RPMI8226 (cell line): ENCODE measurements around the gene KRT1.
A peak's percentile ranks its signal among the peaks of the same experiment; 100 is the strongest.
"Not testable (repeated sequence)": the region's sequence is repeated elsewhere in the genome, so short reads cannot be mapped to it uniquely, and the experiment has no call there.

Experiments used
- DNase-seq: peaks from one replicate; pipeline ENCODE4 v3.0.0-alpha.2; 2015

The KRT1 gene

DNA sequence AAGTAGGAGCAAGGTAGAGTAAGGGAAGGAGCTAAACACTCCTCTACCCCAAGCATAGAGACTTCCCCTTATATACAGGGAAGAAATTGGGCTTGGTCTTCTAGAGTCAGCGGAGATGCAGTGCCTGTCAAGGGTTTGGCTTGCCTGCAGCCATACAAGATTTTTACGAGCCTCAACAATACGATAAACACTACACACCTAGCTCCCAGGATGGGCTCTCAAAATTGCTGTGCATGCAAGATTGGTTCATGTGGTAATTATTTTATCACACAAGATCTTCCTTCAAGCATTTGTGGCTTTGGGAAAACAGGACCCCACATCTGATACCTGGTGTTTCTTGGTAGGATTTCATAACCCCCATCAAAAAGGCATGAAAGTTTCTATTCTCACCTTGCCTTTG is at the start of gene KRT1:
Gene KRT1, minus strand, starts transcription at position 45 of the 400 bp plus-strand sequence. CDS start 59 bp downstream, outside the sequence.
- no peak for DNase-seq

DNA sequence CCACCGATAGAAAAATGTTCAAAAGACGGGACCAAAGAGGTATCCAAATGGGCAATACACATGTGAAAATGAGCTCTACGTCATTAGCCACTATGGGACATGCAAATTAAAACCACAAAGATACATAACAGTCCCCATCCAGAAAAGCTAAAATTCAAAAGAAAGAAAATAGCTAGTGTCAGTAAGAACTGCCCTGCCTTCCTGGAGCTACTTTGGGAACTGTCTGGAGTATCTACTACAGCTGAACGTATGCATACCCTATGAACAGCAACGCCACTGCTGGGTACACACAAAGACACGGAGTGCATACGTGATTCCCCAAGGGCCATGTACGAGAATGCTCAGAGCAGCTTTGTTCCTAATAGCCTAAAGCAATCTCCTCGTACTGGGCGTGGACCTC is 48.9 kb upstream of the KRT1 start:
- no peak for DNase-seq

DNA sequence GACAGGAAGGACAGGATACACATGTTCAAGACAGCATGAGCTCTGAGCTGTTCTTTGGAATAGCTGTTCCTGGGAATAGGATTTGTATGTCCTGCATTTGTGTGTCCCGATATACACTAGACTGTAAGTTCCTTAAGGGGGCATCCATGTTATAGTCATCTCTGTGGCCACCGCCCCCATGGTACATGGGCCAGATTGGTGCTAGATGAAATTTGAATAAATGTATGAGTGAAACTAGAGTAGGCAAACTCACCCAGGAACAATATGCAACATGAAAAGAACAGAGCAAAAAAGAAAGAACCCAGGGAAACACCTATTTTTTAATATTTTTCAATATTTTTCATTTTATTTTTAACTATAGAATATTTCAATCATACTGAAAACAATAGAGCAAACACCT is 48.2 kb upstream of the KRT1 start:
- DNase-seq = no peak

DNA sequence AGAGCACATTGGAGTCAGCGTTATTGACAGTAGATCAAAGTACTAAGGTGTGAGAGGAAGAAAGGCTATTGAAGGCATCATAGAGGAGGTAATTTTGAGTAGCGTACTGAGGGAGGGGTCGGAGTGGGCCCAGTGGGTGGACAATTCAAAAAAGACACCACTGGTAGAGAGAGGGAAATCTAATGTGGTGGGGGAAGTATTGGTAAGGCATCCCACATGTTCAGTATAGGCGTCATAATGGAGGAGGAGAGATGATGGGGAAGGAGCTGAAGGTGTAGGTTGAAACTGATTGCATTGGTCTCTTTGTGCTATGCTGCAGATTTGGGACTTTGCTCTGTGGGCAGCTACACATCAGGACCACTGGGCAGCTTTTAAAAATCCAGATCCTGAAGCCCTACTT is 46.8 kb upstream of the KRT1 start:
- no peak for DNase-seq

DNA sequence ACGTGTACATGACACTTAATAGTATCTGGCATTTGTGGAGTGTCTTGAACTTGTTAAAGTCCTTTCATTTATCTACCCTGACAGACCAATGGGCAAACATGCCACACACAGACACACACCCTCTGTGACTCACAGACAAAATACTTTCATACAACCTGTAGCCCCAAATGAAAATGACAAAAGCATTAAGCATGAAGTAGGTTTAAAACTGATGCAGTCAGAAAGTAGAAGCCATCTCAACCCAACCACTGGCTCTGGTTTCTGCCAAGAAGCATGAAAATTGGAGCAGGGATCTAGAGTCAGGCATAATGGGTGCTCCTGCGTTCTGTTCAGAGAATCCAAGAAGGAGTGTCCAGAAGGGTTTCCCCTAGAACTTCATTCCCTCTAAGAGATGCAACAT is 46.2 kb upstream of the KRT1 start:
- no peak for DNase-seq

DNA sequence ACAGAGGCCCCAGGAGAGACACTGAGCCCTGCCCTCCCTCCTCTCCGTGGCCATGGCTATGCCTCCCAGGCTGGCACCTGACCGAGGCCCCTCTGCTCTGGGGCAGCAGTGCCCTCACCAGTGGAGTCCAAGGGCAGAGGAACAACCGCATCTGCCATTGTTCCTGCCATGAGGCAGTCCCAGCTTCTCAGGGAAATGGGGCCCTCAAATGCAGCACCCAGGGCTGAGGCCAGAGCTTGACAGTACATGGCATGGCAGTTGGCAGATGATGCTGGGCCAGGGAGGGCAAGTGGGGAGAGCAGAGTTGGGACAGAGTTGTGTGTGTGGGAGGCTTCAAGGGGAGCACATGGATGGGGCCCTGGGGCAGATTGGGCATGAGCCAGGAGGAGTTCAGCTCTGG is 44.2 kb upstream of the KRT1 start:
- DNase-seq = no peak

DNA sequence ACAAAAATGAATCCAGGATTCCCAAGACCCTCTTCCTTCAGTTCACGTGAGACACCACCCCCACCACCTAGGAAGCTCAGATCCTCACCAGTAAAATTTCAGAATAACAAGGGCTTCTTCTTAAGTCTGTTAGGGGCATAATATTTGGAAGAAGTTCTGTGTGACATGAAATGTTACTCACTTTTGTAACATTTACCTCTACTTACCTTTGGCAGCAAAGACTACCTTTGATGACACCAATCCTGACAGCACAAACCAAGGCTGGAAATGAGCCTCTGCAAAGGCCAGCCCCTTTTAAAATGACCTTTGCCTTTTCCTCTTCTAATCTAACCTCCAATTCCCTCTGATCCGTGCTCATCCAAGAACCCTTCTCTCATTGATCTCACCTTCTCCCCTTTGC is 42.5 kb upstream of the KRT1 start:
- no peak for DNase-seq

DNA sequence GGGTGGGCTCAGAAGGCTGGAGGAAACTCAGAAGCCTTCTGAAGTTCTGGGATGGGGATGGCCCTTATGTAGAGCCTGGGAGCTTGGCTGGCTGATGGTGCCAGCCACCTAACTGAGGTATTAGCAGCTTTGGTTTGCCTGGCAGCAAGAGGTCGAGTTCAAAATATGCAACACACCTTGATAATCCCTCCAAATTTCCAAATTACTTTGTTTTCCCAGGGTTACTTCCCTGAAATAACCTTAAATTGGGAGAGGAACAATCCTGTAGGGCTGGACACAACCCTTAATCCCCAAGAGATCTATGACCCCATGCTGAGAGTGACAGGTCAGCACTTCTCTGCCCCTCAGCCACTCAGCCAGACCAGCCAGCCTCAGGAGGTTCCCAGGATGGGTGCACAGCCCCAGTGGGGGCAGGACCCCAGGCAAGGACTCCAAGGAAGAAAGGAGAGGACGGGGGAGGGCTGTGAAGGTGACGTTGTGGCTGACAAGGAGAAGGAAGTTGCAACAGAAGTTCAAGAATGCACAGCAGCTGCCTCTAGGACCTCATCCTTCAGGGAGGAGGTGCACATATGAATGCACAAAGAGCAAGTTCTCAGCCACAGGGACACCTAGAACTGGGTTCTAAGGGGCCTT is 41.7 kb upstream of the KRT1 start:
- no peak for DNase-seq

DNA sequence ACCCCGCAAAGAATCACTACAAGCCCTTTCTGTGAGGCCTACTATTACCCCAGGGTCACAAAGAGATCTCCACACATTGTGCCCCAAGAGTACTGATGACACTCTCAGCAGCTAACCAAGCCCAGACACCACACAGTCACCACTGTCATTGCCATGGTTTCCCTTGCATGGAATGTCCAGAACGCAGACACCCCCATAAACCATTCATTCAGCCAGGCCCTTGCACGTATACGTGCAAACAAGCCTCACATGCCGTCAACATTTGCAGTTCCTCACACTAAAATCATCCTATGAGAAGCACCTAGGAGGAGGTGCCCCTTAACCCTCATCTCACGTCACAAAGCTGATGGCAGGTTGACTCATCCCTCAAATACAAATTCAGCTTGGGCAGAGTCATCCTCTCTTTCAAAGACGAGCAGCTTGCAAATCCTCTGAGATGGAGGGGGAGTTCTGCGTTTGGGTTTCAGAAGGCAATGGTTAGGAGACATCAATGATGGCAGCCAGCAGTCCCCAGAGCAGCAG is 40.2 kb upstream of the KRT1 start:
- no peak for DNase-seq

DNA sequence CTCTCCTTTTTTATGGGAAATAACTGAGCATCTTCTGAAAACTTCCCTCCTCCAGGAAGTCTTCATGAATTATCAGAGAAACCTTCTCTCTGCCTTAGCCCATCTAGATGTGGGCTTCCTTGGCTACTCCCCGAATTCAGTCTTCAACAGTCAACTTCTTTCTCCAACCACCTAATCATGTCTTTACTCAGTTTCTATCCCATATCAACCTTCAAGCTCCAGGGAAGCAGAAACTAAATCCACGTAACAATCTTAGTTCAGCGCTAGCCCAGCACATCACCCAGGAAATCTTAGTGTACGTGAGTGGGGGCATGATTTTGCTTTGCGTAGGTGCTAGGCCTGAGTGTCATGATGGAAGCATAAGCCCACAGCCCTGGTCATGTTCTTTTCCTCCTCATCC is 35.9 kb upstream of the KRT1 start:
- DNase-seq = no peak

DNA sequence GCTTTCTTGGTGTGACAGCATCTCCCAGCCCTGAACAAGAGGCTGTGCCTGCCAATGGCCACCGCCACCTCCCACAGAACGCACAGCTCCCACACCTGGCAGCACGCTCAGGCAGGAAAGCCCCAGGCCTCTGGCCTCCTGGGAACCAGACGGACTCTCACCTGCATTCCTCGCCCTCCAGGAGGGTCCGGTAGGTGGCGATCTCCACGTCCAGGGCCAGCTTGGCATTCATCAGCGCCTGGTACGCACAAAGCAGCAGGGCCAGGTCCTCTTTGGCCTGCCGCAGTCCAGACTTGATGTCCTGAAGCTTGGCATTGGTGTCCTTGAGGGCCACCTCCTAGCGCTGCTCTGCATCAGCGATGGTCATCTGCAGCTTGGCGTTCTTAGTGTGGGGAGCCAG is 35.2 kb upstream of the KRT1 start:
- peak; percentile 68 for DNase-seq

DNA sequence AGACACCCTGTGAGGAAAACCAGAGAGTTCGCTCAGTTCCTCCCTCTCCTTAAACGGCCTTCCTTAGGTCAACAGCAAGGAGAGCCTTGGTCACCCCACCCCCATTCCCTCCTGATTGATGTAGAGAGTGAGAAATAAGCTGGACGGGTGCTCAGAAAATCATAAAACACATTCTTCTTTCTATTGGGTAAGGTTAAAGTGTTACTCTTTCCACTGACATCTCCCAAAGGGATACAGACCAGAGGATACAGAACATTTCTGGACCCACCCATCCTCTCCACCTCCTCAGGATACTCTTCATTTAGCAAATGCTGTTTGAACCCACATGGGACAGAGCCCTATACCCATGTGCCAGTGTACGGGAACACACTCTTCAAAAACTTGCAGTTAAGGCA is 34.7 kb upstream of the KRT1 start:
- DNase-seq = no peak

DNA sequence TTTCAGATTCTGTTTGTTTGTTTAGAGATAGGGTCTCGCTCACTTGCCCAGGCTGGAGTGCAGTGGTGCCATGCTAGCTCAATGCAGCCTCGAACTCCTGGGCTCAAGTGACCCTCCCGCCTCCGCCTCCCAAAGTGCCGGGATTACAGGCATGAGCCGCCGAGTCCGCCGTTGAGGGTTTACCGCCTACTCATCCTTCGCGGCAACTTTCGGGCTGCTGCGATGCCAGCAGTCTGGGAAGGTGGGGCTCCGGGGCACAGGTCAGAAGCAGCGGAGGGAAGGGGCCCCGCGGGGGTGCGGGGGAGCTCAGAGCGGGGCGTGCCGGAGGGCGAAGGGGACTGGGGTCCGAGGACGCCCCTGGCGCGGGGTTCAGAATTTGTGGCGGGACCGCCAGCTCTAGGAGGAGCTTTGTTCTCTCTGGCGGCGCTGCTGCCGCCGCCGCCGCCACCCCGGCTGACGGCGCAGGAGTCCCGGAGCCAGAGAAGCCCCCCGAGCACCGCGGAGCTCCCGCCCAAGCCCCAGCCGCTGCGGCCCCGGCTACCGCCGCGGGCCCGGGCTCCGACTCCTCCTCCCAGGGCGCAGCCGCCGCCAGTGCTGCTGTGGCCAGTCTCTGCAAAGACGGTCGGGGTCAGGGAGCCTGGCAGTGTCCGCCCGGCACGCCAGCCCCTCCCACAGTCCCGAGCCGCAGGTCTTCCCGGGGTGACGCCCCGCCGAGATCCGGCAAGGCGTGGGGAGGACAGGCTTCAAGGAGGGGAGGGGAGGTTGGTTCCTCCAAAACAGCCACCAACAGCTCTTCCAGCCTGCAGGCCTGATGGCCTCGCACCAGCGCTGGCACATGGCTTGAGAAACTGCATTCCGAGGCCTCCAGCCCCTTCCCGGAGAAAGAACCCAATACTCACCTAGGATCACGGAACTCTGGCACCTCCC is 34.0 kb upstream of the KRT1 start:
- no peak for DNase-seq

DNA sequence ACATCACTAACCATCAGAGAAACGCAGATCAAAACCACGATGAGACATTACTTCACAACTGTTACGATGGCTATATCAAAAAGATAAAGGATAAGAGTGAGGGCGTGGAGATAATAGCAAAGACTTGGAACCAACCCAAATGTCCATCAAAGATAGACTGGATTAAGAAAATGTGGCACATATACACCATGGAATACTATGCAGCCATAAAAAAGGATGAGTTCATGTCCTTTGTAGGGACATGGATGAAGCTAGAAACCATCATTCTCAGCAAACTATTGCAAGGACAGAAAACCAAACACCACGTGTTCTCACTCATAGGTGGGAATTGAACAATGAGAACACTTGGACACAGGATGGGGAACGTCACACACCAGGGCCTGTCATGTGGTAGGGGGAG is 31.9 kb upstream of the KRT1 start:
- not testable (repeated sequence) for DNase-seq

DNA sequence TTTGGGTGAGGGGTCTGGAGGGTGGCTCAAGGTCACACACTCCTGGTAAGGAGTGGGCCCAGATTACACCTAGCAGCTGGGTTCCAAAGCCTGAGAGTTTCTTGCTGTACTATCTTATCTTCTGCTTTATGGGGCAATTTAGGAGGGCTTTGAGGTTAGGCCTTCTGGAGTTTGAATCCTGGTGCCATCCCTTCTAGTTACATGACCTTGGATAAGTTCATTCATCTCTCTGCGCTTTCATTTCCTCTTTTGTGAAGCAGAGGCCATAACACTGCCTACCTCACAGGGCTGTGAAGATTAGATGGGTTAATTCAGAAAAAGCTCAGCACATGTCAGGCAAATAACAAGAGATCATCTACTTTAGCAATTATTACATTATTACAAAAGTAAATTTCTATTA is 30.5 kb upstream of the KRT1 start:
- peak; percentile 77 for DNase-seq

DNA sequence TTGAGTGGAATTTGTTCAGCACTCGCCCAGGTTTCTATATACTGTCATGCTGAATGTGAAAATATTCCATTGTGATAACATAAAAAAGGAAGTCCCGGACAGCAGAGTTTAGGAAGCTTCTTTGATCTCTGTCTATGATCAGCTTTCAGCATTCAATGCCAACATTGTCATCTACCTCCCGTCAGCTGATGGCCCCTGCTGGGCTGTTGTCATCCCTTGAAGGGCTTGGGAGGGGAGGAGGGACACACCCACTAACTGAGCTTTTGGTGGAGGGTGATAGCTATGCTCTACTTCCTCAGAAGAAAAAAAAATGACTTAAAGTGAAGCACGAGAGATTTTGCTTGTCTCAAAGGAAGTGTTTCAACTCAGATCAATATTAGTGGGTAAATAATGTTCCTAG is 27.8 kb upstream of the KRT1 start:
- no peak for DNase-seq

DNA sequence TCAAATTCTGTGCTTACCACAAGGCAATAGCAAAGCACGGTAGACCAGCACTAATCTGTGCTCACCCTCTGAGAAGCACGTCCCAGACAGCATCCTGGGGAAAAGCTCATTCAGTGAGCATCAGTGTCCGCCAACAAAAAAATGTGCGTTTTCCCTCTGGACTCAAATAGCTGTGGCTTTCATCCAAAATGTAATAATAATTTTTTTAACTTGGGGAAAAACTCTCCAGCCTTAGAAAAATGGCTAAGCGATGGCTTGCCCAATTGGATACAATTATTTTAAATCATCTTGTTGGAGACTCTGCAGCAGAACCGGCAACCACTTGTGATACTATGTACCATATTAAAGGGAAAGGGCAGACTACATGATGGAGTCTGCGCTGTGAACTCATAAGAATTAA is 24.3 kb upstream of the KRT1 start:
- no peak for DNase-seq

DNA sequence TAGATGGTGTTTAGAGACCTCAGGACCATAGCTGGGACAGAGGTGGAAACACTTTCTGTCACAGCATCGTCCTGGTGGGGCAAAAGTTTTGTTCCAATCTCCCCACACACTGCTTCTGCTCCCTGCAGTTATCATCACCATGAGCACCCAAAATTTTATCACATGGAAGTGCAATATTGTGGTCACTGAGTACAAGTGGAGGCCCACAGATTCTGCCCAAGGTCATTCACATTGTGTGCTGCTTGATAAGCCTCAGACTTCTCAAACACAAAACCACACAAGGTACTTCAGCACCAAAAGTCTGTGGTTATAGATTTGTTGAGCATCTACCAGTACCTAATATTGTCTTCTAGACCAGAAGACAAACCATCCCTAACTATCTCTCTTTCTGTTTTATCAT is 23.7 kb upstream of the KRT1 start:
- no peak for DNase-seq

DNA sequence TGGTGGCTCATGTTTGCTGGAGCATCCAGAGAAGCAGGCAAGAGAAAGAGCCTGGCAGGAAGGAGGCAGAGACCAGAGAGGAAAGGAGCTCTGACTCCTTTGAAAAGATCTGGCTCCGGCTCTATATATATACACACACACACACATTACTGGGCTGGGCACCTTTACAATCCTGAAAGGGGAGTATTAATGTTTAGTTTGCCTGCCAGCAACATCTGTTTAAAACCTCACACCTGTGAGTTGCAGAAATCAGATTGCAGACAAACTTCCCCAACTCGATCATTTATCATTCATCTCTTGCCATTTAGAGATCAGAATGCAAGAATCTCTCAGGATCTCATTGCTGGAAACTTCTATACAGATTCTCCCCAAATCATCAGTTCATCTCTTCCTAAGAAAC is 23.2 kb upstream of the KRT1 start, which contains the start of gene KRT77:
Gene KRT77, minus strand, starts transcription at position 101 of the 400 bp plus-strand sequence. Its CDS starts 90 bp downstream, at position 11.
- no peak for DNase-seq

DNA sequence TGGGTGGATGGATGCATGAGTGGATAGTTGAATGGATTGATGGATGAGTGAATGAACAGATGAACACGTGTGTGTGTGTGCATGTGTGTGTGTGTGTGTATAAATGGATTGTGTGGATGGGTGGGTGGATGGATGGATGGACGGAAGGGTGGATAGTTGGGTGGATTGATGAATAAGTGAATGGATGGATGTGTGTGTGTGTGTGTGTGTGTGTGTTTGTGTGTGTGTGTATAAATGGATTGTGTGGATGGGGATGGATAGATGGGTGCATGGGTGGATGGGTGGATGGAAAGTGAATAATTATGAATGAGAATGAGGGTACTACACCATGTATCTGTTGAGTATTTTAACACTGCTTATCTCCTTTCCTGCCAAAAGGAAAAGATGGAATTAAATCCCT is 22.1 kb upstream of the KRT1 start:
- no peak for DNase-seq

DNA sequence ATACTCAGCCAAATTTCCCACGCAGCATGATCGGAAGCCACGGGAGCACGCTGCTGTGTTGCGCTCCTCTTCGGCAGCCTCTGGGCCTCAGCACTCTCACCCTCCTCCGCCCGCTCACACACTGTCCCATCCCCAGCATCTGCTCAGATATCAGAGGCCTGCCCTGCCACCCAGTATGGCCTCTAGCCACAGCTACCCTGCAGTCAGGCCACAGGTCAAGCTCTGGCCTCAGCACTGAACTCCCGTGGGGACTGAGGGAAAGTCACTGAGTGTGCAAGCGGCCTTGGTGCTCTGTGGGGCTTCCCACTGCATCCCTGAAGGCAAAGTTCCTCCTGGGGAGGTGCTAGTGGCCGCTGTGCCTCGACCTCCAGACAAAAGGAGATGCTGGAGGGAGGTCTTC is 21.1 kb upstream of the KRT1 start:
- DNase-seq = no peak

DNA sequence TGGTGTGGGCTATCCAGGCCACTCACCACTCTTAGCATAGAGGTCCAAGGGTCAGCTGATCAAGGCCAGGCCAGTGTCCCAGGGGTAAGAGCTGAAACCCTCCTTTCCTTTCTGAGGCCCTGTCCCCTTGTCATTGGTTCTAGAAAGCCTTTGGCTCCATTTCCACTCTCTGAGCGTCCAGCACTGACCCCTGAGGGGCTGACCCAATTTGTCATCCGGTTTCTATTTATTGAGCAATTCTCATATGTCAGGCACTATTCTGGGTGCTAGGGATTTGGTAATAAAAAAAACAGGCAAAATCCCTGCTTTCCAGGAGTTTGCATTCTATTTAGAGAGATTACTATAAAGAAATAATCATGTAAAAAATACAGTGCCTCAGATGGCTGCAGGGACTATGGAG is 19.8 kb upstream of the KRT1 start:
- no peak for DNase-seq

DNA sequence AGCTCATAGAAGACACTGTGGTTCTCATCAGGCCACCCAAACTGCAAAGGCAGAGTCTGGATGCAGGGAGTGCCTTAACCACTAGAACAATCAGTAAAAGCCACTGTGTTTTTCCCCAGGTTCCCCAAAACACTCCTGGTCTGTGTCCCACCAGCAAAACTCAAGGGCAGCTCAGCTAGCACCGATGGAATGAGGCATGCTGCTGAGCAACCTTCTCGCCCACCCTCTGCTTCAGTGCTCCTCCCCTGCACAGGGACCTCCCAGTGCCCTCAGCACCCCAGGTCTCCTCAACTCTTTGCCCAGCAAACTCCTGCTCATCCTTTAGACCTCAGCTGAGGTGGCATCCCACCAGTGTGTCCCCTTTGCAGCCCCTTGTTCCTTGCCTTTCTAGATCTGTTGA is 19.2 kb upstream of the KRT1 start:
- no peak for DNase-seq

DNA sequence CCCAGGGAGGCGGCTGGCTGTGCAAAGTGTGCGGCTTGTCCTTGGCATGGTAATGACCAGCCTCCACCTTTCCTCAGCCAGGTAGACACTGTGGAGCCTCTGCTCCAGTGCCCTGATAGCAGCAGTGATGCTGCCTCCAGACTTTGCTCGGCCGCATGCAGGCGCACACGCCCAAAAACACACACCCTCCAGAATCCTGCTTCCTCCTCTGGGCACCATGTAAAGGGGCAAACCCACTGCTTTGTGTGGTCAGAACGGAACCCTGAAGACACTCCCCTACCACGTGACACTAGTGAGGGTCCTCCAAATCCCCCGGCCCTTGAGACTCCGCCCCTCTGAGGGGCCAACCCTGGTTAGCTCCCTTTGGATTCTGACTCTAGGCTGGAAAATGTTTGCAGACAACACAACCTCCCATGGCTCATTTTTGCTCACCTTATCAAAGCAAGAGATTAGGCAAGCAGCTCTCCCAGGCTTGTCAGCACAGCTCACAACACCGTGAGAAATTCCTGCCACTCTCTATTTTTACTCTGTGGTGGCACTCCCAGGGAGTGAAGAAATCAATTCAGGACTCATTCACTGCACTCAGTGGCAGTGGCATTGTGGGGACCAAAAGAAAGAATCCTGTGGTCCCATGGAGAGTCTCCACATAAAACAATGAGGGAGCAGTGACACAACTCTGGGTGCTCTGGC is 18.6 kb upstream of the KRT1 start:
- DNase-seq = no peak
